Thyroid gland (tissue), 4 donors: ENCODE results near the gene KMT2B. TPM values are rescaled to one million over a fixed set of nuclear protein-coding genes. Genes with fewer than 3 reads are reported as not detected.

Source experiments
- DNase-seq, 2 donors: peaks; one replicate each; pipeline ENCODE4 v3.0.0-alpha.2; 2019
- H3K27ac ChIP-seq, 3 donors: fragments of 200-600 bp; sonication (generic); 1 replicate in 2 of 3; 2 replicates in 1 of 3; pipeline ENCODE4 v1.5.1; 2016 to 2019; ENCODE audit warnings: mild to moderate bottlenecking in 1 of 3, moderate library complexity in 1 of 3
- H3K27me3 ChIP-seq: fragments of 200-600 bp; sonication (generic); one replicate; pipeline ENCODE4 v1.5.1; 2019
- H3K36me3 ChIP-seq, 2 donors: fragments of 200-600 bp; sonication (generic); one replicate each; pipeline ENCODE4 v1.5.1; 2016 to 2019
- H3K4me1 ChIP-seq, 2 donors: fragments of 200-600 bp; sonication (generic); one replicate each; pipeline ENCODE4 v1.5.1; 2017 to 2019
- H3K4me3 ChIP-seq, 3 donors: fragments of 200-600 bp; sonication (generic); replicated peaks in 1 of 3; 1 replicate in 2 of 3; 2 replicates in 1 of 3; pipeline ENCODE4 v1.5.1; 2016; ENCODE audit warnings: mild to moderate bottlenecking in 1 of 3
- H3K9me3 ChIP-seq: fragments of 200-600 bp; sonication (generic); one replicate; pipeline ENCODE4 v1.5.1; 2017
- CTCF ChIP-seq, 6 experiments: fragments of 200-600 bp in 3 of 6; fragments of 450-650 bp in 3 of 6; sonication (generic) in 3 of 6; IDR thresholded peaks; one replicate each; pipeline ENCODE4 v1.5.1; 2016 to 2019; ENCODE audit warnings: antibody characterized with exemption in 6 of 6, mild to moderate bottlenecking in 2 of 6, inconsistent platforms in 1 of 6, moderate library complexity in 1 of 6
- POLR2A ChIP-seq, 2 donors: fragments of 450-650 bp; IDR thresholded peaks; one replicate each; pipeline ENCODE4 v1.6.1; 2017; ENCODE audit warnings: antibody characterized with exemption in 2 of 2, mild to moderate bottlenecking in 2 of 2, moderate library complexity in 1 of 2
- WGBS, 2 donors: methylation state at CpG; one replicate each; pipeline ENCODE4 v1.1.5; 2017; 5-methylcytosine and 5-hydroxymethylcytosine counted together
- intact Hi-C: fragments of 100-400 bp; cut with DNase I; formaldehyde crosslinking; loops from one replicate; pipeline ENCODE4 v1.15.1; 2023
- total RNA-seq, 4 donors: library from RNA; depleted of rRNA; stranded (reverse); fragments of >200 nt; gene quantifications; one replicate each; pipeline ENCODE4 v1.2.3, GENCODE V29; 2016

KMT2B gene, protein sequence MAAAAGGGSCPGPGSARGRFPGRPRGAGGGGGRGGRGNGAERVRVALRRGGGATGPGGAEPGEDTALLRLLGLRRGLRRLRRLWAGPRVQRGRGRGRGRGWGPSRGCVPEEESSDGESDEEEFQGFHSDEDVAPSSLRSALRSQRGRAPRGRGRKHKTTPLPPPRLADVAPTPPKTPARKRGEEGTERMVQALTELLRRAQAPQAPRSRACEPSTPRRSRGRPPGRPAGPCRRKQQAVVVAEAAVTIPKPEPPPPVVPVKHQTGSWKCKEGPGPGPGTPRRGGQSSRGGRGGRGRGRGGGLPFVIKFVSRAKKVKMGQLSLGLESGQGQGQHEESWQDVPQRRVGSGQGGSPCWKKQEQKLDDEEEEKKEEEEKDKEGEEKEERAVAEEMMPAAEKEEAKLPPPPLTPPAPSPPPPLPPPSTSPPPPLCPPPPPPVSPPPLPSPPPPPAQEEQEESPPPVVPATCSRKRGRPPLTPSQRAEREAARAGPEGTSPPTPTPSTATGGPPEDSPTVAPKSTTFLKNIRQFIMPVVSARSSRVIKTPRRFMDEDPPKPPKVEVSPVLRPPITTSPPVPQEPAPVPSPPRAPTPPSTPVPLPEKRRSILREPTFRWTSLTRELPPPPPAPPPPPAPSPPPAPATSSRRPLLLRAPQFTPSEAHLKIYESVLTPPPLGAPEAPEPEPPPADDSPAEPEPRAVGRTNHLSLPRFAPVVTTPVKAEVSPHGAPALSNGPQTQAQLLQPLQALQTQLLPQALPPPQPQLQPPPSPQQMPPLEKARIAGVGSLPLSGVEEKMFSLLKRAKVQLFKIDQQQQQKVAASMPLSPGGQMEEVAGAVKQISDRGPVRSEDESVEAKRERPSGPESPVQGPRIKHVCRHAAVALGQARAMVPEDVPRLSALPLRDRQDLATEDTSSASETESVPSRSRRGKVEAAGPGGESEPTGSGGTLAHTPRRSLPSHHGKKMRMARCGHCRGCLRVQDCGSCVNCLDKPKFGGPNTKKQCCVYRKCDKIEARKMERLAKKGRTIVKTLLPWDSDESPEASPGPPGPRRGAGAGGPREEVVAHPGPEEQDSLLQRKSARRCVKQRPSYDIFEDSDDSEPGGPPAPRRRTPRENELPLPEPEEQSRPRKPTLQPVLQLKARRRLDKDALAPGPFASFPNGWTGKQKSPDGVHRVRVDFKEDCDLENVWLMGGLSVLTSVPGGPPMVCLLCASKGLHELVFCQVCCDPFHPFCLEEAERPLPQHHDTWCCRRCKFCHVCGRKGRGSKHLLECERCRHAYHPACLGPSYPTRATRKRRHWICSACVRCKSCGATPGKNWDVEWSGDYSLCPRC (N-terminal part only)
- total RNA-seq = 10 to 100 TPM; 12.4 to 29.4 (median 19.7) TPM

- TF ChIP-seq CTCF (IDR thresholded peaks at IDR 0.05) (no peak), POLR2A (IDR thresholded peaks at IDR 0.05) (no peak)
- H3K4me3 ChIP-seq = peak within 1 kb of the TSS; percentile 49 to 98 (median 88)
- peaks cover 18 to 23% of the 10 kb centered on the region in 2 donors for H3K4me1 ChIP-seq
- H3K36me3 ChIP-seq = peaks cover 17% of the 10 kb centered on the region in 2 donors
- DNase-seq = no peak
- H3K9me3 ChIP-seq = no peaks in the 10 kb centered on the region
- no peaks in the 10 kb centered on the region for H3K27me3 ChIP-seq
- no CpG with 5 or more reads among the region's 109 CpGs for WGBS, 2 donors
- H3K27ac ChIP-seq = peak within 1 kb of the TSS; percentile 72 to 90 (median 78)
- intact Hi-C loops = loop anchor here (2.0 to 5.0 kb wide), 2 partner anchors 23 to 171 kb away; partner anchors contain the start of gene TMEM147
Measured at GRCh38 chr19:35717665-35718344, at the start of gene KMT2B. TSS of gene KMT2B (plus strand) at chr19:35718003. CDS start at chr19:35718019, 16 bp downstream.

DNA sequence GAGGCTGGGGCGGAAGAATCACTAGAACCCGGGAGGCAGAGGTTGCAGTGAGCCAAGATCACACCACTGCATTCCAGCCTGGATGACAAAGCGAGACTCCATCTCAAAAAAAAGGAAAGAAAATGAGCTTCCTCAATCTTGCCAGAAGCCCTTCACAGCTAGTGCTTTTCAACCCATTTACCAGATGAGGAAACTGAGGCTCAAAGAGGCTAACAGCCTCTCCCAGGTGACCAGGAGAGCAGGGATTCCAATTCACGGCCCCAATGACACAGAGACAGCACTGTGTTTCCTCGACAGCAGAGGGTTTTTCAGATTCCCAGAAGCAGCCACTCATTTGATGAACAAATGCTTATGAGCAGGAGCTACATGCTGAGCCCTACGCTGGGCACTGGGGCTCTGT lies 48.2 kb upstream of the KMT2B start:
- TF ChIP-seq POLR2A (IDR thresholded peaks at IDR 0.05) (no peak), CTCF (IDR thresholded peaks at IDR 0.05) (no peak)
- Histone ChIP-seq H3K36me3 (no peaks in the 10 kb centered on the region), H3K9me3 (no peaks in the 10 kb centered on the region), H3K4me3 (no peak overlapping the region), H3K27me3 (peaks cover 14% of the 10 kb centered on the region), H3K27ac (no peak overlapping the region), H3K4me1 (peaks cover 0 to 5% of the 10 kb centered on the region in 2 donors)
- intact Hi-C loops = no loop called here
- 69 to 75% methylated on average over 6 of the region's 6 CpGs for WGBS, 2 donors
- DNase-seq = no peak

DNA sequence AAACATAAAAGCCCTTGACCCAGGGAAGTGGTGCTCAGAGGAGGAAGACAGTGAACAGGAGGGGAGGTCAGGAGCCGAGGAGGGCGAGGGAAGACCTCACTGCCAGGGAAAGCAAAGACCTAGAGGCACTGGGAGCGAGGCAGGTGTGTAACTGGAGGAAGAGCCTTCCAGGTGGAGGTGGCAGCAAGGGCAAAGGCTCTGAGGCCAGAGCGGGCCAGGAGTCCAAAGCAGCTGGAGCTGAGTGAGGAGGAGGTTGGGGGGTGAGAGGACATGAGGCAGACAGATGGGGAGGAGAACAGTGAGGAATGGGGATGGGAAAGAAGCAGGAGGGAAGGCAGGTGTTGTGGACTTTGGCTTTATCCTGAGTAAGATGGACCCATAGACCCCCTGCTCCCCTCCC lies 47.8 kb upstream of the KMT2B start:
- intact Hi-C loops = no loop called here
- Histone ChIP-seq H3K9me3 (no peaks in the 10 kb centered on the region), H3K36me3 (no peaks in the 10 kb centered on the region), H3K4me1 (peaks cover 0 to 5% of the 10 kb centered on the region in 2 donors), H3K27me3 (peaks cover 14% of the 10 kb centered on the region), H3K4me3 (no peak overlapping the region), H3K27ac (no peak overlapping the region)
- no peak for DNase-seq
- 53 to 61% methylated on average over 4 of the region's 4 CpGs for WGBS, 2 donors
- TF ChIP-seq POLR2A (IDR thresholded peaks at IDR 0.05) (no peak), CTCF (IDR thresholded peaks at IDR 0.05) (no peak)

DNA sequence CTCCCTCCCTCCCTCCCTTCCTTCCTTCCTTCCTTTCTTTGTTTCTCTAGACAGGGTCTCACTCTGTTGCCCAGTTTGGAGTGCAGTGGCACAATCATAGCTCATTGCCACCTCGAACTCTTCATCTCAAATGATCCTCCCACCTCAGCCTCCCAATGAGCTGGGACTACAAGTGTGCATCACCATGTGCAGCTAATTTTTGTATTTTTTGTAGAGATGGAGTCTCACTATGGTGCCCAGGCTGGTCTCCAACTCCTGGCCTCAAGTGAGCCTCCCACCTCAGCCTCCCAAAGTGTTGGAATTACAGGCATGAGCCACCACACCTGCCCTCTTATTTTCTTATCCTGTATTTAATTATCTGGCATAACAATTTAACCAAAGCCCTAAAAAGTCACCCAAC lies 47.1 kb upstream of the KMT2B start:
- TF ChIP-seq CTCF (IDR thresholded peaks at IDR 0.05) (no peak), POLR2A (IDR thresholded peaks at IDR 0.05) (no peak)
- intact Hi-C loops = no loop called here
- no peaks in the 10 kb centered on the region for H3K36me3 ChIP-seq
- DNase-seq = no peak
- no peak overlapping the region for H3K4me3 ChIP-seq
- peaks cover 14% of the 10 kb centered on the region for H3K27me3 ChIP-seq
- H3K27ac ChIP-seq = no peak overlapping the region
- peaks cover 0 to 5% of the 10 kb centered on the region in 2 donors for H3K4me1 ChIP-seq
- WGBS, 2 donors = 78 to 91% methylated on average over 1 of the region's 1 CpG
- H3K9me3 ChIP-seq = no peaks in the 10 kb centered on the region
